DOHH2 (cell line): ENCODE results near the gene LRRC8B.

Experiments
- EZH2phosphoT487 ChIP-seq: fragments of 200-600 bp; sonication (generic); IDR thresholded peaks from 2 replicates; pipeline ENCODE4 v1.6.1; 2017; ENCODE audit warnings: borderline replicate concordance, mild to moderate bottlenecking, antibody characterized with exemption, low read length, moderate library complexity, mixed read lengths
- TF ChIP-seq, protein P1 (sequence below): fragments of 200-600 bp; sonication (generic); IDR thresholded peaks from one replicate; pipeline ENCODE4 v1.5.1; 2014; ENCODE audit warnings: antibody characterized with exemption, mild to moderate bottlenecking, low read depth, low read length; ENCODE audit not compliant: poor library complexity, severe bottlenecking

DNA sequence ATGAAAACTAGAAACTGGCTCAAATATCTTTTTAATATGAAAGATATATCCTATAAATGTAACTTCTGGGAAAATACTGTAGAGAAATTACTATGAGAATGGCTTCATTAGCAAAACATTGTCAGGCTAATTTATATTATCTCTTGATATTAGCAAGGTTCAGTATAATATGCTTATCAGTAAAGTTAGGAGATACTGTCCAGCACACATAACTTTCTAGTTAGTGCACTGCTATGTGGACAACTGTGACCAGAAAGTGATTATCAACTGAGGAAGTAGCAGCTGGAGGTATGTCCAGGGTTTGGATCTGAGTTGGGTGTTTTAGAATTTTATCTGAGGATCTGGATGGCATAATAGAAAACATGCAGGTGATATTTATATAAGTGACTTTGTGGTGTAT is 115.8 kb downstream of the LRRC8B start:
- TF ChIP-seq, protein P1, sequence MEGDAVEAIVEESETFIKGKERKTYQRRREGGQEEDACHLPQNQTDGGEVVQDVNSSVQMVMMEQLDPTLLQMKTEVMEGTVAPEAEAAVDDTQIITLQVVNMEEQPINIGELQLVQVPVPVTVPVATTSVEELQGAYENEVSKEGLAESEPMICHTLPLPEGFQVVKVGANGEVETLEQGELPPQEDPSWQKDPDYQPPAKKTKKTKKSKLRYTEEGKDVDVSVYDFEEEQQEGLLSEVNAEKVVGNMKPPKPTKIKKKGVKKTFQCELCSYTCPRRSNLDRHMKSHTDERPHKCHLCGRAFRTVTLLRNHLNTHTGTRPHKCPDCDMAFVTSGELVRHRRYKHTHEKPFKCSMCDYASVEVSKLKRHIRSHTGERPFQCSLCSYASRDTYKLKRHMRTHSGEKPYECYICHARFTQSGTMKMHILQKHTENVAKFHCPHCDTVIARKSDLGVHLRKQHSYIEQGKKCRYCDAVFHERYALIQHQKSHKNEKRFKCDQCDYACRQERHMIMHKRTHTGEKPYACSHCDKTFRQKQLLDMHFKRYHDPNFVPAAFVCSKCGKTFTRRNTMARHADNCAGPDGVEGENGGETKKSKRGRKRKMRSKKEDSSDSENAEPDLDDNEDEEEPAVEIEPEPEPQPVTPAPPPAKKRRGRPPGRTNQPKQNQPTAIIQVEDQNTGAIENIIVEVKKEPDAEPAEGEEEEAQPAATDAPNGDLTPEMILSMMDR, result no peak
- no peak for TF ChIP-seq EZH2phosphoT487
